ENCODE data around the gene BCL6B.
"Not testable (repeated sequence)": the region's sequence is repeated elsewhere in the genome, so short reads cannot be mapped to it uniquely, and the experiment has no call there.

Gene BCL6B

DNA sequence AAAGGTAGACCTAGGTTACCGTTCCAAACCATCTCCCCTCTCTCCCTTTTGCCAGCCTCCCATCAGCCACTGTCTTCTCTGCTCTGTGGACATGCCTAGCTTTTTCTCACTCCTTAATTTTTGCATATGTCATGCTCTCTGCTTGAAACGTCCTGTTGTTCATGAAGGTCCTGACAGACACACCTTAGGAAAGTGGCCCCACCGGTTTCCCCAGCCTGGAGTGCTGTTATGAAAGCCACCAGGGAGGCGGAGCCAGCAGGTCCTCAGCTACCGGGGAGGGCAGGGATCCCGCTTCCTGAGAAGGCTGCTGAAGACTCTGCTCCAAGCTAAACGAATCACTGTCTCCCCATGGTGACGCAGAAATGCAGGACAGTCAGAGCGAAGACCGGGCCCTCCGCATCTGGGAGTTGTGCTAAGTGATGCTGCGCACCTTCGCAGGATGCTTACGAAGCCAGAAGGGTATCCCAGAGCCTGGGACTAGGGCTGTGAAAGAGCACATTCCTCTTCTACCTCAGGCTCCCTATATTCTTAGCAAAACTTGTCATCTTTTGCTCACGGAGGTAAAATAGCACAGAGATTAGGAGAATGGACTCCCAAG is 23.4 kb downstream of the BCL6B start:
- DNase-seq: no peak
- TF ChIP-seq GATA1 (IDR thresholded peaks at IDR 0.05; ENCODE audit: low read depth, low read length): no peak
- no peak for TF ChIP-seq POLR2A (IDR thresholded peaks at IDR 0.05; ENCODE audit: low read length)

DNA sequence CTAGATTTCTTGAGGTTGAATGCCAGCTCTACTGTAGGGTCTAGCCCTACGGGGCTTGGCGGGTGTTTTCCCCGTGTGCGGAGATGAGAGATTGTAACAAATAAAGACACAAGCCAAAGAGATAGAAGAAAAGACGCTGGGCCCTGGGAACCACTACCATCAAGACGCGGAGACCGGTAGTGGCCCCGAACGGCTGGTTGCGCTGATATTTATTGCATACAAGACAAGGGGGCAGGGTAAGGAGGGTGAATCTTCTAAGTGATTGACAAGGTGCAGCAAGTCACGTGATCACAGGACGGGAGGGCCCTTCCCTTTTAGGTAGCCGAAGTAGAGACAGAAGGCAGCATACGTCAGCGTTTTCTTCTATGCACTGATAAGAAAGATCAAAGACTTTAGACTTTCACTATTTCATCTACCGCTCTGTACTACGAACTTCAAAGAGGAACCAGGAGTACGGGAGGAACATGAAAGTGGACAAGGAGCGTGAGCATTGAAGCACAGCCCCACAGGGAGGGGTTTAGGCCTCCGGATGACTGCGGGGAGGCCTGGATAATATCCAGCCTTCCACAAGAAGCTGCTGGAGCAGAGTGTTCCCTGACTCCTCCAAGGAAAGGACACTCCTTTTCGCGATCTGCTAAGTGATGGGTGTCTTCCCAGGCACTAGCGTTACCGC is 24.0 kb downstream of the BCL6B start:
- peak; percentile 49 to 57 for DNase-seq

- no peak for TF ChIP-seq POLR2A (IDR thresholded peaks at IDR 0.05; ENCODE audit: low read length)
- no peak for TF ChIP-seq GATA1 (IDR thresholded peaks at IDR 0.05; ENCODE audit: low read depth, low read length)
- DNase-seq: no peak
Observed at GRCh38 chr17:7047566-7047965, 24.7 kb downstream of the BCL6B start.

GRCh38 chr17:7048968-7049367 is 26.1 kb downstream of the BCL6B start:
- no peak for DNase-seq
- no peak for TF ChIP-seq GATA1 (IDR thresholded peaks at IDR 0.05; ENCODE audit: low read depth, low read length)
- no peak for TF ChIP-seq POLR2A (IDR thresholded peaks at IDR 0.05; ENCODE audit: low read length)

DNA sequence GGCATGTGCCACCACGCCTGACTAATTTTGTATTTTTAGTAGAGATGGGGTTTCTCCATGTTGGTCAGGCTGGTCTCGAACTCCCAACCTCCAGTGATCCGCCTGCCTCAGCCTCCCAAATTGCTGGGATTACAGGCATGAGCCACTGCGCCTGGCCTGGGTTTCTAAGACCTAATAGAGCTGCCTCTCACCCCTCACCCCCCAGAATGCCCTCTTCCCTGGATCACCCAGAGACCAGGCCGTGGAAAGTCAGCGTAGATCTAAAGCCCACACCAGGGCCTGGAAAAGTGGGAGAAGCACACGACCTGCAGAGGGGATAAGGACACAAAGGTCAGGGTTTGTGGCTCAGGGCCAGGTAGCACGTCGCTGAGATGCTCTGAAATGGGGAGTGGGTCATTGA is 27.7 kb downstream of the BCL6B start:
- not testable (repeated sequence) for DNase-seq

DNA sequence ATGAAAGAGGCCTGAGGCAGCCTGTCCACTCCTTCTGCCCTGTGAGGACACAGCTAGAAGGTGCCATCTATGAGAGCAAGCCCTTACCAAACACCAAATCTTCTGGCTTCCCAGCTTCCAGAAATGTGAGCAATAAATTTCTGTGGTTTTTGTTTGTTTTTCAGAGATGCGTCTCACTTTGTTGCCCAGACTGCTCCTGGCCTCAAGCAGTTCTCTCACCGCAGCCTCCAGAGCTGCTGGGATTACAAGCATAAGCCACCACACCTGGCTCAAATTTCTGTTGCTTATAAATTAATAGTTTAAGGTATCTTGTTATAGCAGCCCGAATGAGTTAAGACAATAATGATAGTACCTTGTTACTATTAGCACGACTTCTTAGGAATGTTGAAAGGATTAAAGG is 33.5 kb downstream of the BCL6B start:
- TF ChIP-seq POLR2A (IDR thresholded peaks at IDR 0.05; ENCODE audit: low read length) (no peak), GATA1 (IDR thresholded peaks at IDR 0.05; ENCODE audit: low read depth, low read length) (no peak)
- DNase-seq: no peak

- DNase-seq: no peak
- TF ChIP-seq POLR2A (IDR thresholded peaks at IDR 0.05; ENCODE audit: low read length) (no peak), GATA1 (IDR thresholded peaks at IDR 0.05; ENCODE audit: low read depth, low read length) (no peak)
Observed at GRCh38 chr17:7058831-7059447, 36.1 kb downstream of the BCL6B start.

DNA sequence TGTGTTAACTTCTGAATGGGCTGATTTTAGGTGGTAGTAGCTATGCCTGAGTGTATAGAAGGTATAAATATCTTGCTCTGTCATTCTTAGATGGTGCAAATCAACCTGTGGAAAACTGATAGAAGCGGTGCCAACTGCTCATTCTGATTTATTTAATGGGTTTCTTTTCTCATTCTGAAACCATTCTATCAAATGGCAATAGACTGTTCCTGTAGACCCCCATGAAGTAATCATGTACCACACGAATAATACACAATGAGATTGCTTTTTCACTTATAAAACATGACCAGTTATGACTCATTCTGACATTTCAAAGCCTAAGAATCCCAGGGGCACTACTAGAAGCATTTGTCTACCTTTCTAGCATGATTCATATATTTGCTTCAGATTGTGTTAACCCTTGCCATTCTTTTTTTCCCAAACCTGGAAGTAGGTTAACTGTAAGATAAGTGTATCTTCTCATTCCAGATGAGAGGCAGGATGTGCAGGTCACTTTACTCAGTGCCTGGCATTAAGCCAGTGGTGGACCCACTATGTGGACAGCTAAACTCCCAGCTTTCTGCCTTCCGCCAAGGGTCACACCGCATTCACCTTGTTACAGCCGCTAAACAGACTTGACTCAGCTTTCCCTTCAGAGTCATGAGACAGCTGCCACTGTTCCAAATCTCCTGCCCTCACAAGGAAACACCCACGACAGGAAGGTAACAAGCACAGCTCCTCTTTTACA is 37.5 kb downstream of the BCL6B start:
- DNase-seq: no peak
- TF ChIP-seq POLR2A (IDR thresholded peaks at IDR 0.05; ENCODE audit: low read length) (no peak), GATA1 (IDR thresholded peaks at IDR 0.05; ENCODE audit: low read depth, low read length) (no peak)

GRCh38 chr17:7063518-7064094 is 40.8 kb downstream of the BCL6B start:
- TF ChIP-seq GATA1 (IDR thresholded peaks at IDR 0.05; ENCODE audit: low read depth, low read length) (no peak), POLR2A (IDR thresholded peaks at IDR 0.05; ENCODE audit: low read length) (no peak)
- no peak for DNase-seq

GRCh38 chr17:7064261-7064660 is 41.4 kb downstream of the BCL6B start:
- DNase-seq: no peak
- TF ChIP-seq GATA1 (IDR thresholded peaks at IDR 0.05; ENCODE audit: low read depth, low read length): no peak
- no peak for TF ChIP-seq POLR2A (IDR thresholded peaks at IDR 0.05; ENCODE audit: low read length)

DNA sequence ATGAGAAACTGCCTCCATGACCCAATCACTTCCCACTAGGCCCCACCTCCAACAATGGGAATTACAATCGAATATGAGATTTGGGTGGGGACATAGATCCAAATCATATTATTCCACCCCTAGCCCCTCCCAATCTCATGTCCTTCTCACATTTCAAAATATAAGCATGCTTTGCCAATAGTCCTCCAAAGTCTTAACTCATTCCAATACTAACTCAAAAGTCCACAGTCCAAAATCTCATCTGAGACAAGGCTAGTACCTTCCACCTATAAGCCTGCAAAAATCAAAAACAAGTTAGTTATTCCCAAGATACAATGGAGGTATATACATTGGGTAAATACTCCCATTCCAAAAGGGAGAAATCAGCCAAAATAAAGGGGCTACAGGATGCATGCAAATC is 44.3 kb downstream of the BCL6B start:
- DNase-seq: no peak
- no peak for TF ChIP-seq GATA1 (IDR thresholded peaks at IDR 0.05; ENCODE audit: low read depth, low read length)
- no peak for TF ChIP-seq POLR2A (IDR thresholded peaks at IDR 0.05; ENCODE audit: low read length)

- TF ChIP-seq POLR2A (IDR thresholded peaks at IDR 0.05; ENCODE audit: low read length) (no peak), GATA1 (IDR thresholded peaks at IDR 0.05; ENCODE audit: low read depth, low read length) (no peak)
- DNase-seq: no peak
Observed at GRCh38 chr17:7068268-7068667, 45.4 kb downstream of the BCL6B start.

DNA sequence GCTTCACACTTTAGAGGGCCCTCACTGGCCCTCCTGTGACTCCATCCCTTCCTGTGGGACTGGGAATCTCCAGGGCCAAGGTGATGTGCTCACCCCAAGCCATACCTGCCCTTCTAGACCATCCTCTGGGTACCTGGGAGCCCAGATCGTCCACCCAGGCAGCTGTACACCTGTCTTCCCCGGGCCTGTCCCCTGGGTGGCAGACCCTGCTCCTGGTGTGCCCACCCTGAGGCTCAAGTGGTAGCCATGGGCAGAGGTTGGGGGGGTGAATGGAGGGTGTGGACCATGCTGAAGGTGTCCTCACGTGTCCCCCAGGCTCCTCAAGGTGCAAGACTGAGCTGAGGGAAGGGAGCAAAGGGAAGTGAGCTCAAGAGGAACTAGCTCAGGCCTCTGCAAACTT is 47.9 kb downstream of the BCL6B start:
- no peak for TF ChIP-seq POLR2A (IDR thresholded peaks at IDR 0.05; ENCODE audit: low read length)
- no peak for DNase-seq

DNA sequence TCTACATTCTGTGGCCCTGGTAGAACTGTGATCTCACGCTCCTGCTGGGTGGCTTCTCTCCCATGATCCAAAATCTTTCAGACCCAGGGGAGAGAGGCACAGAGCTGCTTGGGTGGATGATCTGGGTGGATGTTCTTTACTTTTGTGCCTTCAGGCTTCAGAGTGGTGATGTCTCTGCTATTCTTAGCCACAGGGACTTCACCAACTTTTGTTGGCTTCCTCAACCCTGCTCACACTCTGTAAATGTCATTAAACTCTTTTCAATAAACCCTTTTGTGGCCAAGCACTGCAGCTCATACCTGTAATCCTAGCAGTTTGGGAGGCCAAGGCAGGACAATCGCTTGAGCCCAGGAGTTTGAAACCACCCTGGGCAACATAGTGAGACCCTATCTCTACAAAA is 49.6 kb downstream of the BCL6B start:
- TF ChIP-seq GATA1 (IDR thresholded peaks at IDR 0.05; ENCODE audit: low read depth, low read length): no peak
- no peak for TF ChIP-seq POLR2A (IDR thresholded peaks at IDR 0.05; ENCODE audit: low read length)
- no peak for DNase-seq

Measured in erythroblast (primary cell).